HPDE6-E6E7 (cell line): ENCODE data around the gene CCDC88B.

Source experiments
- DNase-seq: peaks from one replicate; pipeline ENCODE4 v3.0.0; 2011; ENCODE audit warnings: missing footprints; ENCODE audit errors: extremely low spot score

The CCDC88B gene

DNA sequence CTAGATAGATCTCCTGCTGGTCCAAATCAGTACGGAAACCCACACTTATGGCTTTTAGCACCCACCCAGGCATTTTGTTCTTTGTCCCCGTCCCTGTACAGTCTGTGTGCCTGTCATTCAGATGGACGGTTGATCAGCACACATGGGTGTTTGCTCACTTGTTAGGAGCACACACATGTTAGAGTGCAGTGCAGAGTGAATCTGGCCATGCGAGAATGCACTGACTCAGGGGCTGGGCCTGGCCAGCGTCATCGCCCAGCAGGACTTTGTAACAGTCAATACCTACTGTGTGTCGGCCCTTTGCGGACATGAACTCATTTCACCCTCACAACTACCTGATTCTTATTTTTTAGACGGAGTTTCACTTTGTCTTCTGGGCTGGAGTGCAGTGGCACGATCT is 22.3 kb downstream of the CCDC88B start:
- DNase-seq, result no peak

DNA sequence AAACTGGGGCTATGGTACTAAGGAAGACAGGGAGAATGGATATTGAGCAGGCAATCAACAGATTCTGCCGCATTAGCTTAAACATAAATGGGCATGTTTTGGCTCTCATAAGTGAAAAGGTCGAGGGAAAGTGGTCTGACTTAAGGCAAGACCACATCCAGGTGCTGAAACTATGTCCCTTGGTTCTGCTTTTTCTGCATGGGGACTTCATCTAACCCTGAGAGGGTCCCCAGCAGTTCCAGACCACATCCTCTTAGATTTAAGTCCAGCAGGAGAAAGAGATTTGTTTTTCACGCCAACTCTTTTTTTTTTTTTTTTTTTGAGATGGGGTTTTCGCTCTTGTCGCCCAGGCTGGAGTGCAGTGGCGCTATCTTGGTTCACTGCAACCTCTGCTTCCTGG is 24.4 kb downstream of the CCDC88B start:
- no peak for DNase-seq

DNA sequence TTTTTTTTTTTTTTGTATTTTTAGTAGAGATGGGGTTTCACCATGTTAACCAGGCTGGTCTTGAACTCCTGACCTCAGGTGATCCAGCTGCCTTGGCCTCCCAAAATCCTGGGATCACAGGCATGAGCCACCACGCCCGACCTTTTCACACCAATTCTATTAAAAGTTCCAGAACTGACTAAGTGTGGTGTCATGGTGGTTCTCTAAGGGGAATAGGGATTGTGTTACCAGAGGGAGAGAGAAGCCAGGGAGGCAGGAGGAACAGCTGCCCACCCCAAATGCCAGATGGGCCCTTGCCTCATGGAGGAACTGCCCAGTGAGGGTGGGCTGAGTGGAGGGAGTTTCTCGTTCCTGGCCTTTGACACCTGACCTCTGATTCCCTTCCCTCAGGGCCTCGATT is 24.9 kb downstream of the CCDC88B start:
- no peak for DNase-seq

DNA sequence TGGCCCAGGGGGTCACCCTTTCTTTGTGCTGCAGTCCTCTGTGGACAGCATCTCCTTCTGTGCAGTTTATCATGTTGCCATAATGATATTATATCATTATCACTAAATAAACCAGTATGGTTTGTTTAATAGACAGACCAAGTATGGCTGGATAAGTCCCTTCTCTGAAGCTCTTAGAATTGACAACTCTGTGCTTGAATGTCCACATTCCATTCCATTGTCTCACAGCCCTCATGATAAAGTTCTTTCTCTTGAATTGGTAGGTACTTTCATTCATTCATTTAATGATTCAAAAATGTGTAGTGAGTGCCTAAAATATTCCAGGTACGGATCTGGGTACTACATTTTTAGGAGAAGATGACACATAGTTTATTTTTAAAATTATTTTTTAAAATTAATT is 26.7 kb downstream of the CCDC88B start:
- DNase-seq, result no peak

DNA sequence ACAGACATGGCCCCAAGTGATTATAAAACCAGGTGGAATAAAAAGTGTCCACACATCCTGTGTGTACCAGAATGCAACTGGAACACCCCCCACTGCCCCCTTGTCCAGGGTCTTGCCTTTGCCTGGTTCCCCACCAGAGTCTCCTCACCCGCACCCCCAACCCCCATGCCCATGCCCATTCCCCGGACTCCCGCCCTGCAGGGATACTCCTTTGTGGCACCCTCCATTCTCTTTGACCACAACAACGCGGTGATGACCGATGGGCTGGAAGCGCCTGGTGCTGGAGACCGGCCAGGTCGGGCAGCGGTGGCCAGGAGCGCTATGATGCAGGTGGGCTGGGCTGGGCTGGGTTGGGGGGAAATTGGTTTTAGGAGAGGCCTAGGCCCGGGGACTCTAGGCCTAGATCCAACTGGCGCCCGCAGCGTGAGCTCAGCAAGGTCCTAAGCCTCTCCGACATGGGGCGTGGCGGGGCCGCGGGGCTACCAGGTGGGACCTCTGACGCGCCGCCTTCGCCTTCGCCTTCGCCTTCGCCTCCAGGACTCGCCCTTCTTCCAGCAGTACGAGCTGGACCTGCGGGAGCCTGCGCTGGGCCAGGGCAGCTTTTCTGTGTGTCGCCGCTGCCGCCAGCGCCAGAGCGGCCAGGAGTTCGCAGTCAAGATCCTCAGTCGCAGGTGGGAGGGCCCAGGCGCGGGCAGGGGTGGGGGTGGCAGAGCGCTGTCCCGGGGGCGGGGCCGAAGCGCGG is 28.1 kb downstream of the CCDC88B start:
- DNase-seq, result no peak

DNA sequence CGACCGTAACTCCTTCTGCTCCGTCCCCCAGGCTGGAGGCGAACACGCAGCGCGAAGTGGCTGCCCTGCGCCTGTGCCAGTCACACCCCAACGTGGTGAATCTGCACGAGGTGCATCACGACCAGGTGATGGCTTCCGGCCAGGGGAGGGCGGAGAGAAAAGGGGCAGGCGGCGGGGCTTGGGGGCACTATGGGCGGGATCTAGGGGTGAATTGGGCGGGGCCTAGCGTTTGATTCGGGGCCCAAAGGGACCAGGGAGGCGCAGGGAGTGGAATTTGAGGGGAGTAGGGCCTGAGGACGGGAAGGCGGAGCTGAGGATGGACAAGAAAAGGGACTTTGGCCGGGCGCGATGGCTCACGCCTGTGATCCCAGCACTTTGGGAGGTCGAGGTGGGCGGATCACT is 28.7 kb downstream of the CCDC88B start:
- DNase-seq, result no peak

DNA sequence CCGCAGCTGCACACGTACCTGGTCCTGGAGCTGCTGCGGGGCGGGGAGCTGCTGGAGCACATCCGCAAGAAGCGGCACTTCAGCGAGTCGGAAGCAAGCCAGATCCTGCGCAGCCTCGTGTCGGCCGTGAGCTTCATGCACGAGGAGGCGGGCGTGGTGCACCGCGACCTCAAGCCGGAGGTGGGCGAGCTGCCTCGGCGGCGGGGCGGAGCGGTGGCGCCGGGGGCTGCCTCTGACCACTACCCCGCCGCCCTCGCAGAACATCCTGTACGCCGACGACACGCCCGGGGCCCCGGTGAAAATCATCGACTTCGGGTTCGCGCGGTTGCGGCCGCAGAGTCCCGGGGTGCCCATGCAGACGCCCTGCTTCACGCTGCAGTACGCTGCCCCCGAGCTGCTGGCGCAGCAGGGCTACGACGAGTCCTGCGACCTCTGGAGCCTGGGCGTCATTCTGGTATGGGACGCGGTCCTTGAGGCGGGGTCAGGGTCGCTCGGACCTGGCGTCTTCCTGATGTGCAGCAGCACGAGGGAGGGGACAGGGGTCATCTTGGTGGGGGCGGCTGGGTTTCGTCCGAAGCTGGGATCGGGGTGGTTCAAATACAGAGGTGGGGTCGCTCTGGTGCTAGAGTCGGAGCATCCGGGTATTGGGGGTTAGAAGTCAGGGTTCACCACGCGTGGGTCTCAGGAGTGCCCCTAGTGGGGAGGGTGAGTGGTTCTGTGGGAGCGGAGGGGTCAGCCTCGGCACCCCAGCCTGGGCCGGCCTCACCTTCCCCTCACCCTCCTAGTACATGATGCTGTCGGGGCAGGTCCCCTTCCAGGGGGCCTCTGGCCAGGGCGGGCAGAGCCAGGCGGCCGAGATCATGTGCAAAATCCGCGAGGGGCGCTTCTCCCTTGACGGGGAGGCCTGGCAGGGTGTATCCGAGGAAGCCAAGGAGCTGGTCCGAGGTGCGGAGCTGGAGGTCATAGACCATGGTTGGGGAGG is 29.7 kb downstream of the CCDC88B start:
- DNase-seq, result no peak

DNA sequence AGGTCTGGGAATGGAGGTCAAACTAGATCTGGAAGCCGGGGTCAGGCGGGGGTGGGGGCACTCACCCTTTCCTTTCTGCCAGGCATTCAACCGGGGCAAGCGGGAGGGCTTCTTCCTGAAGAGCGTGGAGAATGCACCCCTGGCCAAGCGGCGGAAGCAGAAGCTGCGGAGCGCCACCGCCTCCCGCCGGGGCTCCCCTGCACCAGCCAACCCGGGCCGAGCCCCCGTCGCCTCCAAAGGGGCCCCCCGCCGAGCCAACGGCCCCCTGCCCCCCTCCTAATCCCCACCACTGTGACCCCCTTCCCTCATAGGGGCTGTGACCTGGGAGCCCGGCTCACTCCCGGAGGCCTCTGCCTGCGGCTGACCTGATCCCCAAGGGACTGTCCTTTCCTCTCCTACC is 31.2 kb downstream of the CCDC88B start:
- DNase-seq, result no peak

DNA sequence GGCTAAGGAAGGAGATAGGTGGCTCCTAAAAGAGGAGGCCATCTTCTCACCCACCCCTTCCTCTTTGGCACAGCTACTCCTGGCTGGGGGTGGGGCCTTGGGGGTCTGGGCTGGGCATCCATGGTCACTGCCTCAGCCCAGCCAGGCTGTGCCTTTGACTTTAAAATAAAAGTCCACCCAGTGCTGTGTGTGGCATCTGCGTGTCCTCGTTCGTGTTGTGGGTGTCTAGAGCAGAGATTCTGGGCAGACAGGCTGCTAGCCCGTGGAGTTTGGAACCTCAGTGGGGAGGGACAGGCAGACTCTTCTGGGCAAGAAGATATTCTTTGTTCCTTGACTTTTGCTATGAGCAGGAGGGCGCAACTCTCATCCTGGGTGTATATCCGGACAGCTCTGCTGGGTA is 32.0 kb downstream of the CCDC88B start:
- DNase-seq, result no peak

DNA sequence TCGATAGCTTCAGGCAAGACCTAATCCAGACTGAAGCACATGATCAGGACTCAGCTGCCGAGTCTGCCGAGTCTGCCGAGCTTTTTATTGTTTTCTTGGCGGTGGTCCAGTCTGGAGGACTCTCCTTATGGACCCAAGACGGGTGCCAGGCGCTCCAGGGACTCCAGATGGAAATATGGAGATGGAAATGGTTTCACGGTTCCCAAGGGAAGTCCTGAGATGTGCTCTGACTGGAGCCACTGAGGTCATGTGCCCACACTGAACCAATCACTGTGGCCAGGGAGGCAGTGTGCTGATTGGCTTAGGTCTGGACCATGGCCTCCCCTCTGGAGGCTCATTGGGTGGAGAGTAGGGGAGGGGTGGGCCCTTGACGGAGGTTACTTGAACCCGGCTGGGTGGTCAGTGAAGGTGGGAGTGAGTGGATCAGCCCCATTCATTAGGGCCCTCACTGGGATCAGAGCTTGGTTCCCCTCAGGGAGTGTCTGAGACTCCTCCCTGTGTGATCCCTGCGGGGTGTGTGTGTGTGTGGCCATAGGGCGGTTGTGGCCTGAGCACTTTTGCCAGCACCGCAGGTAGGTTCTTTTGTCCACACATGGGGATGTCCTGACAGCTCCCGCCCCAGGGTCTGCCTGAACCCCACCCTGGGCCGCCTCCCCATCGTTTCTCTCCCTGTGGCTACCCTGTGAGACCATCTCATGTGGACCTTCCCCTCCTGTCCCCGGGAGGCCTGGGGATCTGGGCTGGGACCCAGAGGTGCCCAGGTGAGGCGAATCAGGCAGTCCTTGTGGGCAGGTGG is 33.0 kb downstream of the CCDC88B start:
- no peak for DNase-seq

DNA sequence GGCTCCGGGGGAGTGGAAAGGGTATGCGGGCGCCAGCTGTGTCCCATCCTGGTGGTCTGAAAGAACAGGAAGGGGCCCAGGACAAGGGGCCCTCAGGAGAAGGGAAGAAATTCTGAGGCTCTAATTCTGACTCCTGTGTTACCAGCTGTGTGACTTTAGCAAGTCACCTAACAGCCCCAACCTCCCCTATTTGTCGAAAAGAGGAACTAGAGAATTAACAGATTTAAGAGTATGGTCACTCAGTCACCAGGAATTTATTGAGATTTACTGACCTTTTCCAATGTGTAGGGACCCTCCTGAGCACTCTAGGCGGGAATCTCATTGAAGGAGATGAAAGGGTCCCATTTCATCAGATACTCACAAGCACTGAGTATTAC is 33.6 kb downstream of the CCDC88B start:
- DNase-seq, result no peak

DNA sequence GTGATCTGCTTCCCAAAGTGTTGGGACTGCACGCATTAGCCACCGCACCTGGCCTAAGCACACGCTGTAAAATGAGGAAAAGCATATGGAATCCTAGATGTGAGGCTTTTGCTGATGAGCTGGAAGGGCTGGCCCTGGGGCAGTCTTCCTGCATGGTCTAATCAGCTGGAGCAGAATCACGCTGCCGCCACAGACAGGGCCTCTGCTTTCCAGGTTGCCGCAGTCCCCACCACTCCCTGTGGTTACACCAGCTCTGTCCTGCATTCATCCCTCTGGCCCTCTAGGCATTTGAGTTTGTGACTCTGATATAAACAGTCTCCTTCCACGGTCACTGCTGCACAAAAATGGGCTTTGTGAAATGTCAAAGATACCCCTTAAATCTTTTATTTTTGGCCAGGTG is 36.1 kb downstream of the CCDC88B start:
- no peak for DNase-seq

DNA sequence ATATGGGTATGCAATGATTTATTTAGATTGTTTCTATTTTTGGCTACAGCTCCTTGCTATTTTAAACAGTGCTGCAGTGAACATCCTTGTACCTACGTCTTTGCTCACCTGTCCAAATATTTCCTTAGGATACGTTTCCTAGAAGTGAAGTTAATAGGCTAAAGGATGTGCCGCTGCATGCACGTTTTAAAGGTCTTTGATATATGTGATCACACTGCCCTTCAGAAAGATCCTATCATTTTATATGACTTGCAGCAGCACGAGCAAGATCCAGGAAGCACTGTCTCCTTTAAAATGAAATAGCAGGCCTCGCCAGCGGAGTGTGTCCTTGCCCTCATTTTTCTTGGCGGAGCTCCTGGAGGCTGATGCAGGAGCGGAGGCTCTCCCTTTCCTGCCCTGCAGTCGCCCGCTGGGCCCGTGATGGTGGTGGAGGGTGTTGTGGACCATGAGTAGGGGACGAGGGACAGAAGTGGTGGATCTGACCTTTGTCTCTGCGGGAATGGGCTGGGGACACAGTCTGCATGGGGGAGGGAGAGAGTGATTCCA is 38.4 kb downstream of the CCDC88B start:
- no peak for DNase-seq

DNA sequence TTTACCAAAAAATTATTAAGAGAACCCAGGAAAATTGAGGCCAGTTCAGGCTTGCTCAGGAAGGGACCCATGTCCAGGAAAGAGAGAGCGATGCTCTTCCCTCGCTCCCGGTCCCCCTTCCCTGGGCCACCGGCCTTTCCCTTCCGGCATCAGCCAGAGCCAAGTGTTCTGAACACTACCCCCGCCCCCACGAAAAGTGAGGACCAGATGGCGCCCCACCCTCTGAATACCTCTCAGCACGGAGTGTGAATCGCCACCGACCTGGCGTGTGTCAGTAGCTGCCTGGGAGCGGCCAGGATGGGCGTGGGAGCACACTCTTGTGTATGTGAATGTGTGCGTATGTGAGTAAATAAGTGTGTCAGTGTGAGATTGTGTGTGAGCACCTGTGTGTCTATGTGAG is 39.2 kb downstream of the CCDC88B start:
- no peak for DNase-seq

DNA sequence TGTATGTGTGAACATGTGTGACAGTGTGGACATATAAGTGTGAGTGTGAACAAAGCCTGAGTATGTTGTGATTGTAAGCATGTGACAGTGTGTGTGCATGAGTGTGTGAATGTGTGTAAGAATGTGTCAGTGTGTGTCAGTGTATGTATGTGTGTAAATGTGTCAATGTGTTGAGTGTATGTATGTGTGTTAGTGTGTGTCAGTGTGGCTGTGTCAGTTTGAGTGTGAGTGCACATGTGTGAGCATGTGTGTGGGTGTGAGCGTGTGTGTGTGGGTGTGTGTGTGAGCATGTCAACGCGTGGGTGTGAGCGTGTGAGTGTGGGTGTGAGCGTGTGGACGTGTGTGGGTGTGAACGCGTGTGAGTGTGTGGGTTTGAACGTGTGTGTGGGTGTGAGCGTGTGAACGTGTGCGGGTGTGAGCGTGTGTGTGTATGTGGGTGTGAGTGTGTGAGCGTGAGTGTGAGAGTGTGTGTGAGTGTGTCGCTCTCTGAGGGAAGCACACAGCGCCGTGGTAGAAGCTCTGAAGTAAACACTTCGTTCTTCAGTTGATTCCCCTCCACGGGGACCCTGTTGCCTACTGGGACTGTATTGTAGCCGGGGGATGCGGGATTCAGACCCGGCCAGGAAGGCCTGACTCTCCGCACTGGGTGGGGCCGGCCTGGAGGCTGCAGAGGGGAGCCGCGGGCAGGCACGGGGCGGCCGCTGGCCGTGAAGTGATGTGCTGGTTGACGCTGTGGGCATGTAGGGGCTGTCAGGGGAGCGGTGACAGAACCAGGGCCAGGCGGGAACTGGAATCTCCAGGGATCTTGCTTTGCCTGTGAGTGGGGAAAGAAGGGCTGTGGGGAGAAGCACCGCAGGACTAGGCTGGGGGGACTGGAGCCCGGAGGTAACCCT is 40.1 kb downstream of the CCDC88B start:
- DNase-seq, result no peak

DNA sequence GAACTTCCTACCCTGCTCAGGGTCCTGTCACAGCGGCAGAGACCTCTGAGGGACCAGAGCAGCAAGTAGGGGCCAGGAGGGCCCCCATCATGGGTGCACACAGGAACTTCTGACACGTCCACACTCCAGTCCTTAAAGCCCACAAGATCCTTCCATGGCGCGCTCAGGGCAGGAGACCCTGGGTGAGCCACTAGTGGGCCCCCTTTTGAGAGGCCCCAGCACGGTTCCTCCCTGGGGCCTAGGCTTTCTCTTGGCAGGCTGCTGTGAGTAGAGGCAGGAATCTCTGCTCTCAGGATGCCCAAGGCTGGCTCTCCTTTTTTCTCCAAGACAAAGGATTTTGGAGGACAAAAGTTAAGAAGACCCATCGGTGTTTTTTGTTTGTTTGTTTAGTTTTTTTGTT is 41.3 kb downstream of the CCDC88B start:
- DNase-seq, result no peak

DNA sequence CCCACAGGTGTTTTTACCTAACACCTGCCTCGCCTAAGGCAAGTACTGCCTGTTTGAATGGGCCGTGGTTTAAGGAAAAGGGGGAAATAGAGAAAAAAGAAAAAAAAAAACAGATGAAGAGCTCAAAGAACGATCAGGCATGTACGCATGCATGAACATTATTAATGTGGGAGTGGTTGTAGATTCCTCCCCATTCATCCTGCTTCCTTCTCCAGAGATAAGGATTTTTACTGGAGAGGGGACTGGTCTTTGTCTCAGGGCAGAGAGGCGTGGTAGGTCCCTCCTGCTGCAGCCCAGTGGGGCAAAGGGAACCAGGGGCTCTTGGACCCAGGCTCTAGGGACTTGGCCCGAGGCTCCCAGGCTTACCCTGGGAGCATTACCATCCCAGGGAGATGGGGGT is 42.0 kb downstream of the CCDC88B start:
- no peak for DNase-seq

DNA sequence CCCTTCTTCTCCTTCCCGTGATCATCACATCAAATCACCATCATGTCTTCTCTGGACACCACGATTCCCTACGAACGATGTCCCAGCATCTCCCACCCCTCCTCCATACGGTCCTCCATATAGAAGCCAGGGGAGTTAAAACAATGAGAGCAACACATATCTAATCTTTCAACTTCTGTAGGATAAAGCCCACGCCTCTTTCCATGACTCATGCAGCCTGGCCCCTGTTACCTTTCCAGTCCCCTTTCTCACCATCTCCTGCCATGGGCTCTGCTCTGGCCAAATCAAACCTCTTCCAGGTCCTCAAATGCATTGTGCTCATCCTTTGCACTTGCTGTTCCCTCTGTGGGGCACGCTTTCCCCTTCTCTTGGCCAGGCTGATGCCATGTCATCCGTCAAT is 42.6 kb downstream of the CCDC88B start:
- no peak for DNase-seq

DNA sequence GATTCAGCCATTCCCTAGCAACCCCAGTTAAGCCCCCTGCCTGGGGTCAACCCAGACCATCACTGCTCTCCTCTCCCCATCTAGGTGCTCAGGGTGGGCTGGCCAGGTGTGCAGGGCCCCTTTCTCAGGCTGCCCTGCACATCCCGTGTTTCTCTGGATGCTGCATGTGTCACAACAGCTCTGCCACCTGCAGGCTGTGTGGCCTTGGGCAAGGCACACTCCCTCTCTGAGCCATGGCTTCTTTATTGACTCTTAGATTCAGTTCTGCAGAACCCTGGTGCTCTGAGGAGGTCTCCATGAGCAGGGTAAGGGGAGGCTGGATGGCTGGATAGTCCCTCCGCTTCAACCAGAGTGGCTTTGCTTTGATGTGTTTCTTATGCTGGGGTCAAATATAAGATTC is 43.6 kb downstream of the CCDC88B start:
- DNase-seq, result no peak

DNA sequence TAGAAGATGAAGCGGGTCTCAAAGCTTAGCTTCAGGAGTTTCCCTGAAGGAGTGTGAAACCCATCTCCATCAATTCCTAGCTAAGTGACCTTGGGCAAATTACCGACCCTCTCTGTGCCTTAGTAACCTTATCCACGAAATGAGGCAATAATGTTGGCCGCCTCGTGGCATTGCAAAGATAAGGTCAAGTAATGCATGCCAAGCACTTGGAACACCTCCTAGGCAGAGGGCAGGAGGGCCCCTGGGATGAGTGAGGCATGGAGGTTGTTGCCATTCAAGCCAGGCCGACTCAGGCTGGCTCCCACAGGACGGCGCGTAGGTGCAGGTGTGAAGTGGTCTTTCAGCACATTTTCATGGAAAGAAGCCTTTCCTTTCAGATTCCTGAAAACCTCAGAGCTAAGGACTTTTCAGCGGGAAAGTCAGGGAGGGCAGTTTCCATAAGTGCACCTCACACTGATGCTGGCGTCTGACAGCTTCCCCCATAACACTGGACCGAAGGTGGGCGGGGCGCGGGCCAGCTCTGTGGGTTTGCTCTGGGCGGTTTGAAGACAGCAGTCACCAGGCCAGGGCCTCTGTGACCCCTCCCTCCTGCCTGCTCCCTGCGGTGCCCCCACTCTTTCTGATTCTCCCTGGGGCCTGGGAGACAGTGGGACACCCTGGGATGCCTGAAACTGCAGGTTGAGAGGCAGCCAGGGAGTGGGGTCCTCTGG is 44.2 kb downstream of the CCDC88B start:
- no peak for DNase-seq
